Activated naive CD4-positive, alpha-beta T cell treated with anti-CD3 and anti-CD28 coated beads, Interleukin-2, amount 50 U/mL, for 72 hours (primary cell): ENCODE data around the gene CLCN1. TPM values are rescaled to one million over a fixed set of nuclear protein-coding genes. Genes with fewer than 3 reads are reported as not detected.

Experiments used
- ATAC-seq, 2 donors: fragments of 150-1000 bp; cut with Tn5 transposase; 2 replicates each; pipeline ENCODE4 v1.10.0; 2021; ENCODE audit warnings: mild to moderate bottlenecking in 2 of 2, moderate library complexity in 2 of 2
- DNase-seq, 2 donors: peaks; one replicate each; pipeline ENCODE4 v3.0.0; 2021 to 2022; ENCODE audit warnings: low spot score in 2 of 2
- H3K27ac Mint-ChIP-seq, 2 donors: one replicate each; pipeline ENCODE4 v1.8.0; 2022; ENCODE audit warnings: mild to moderate bottlenecking in 2 of 2, mixed read lengths in 2 of 2
- H3K36me3 Mint-ChIP-seq, 2 donors: one replicate each; pipeline ENCODE4 v1.8.0; 2022; ENCODE audit warnings: mixed read lengths in 2 of 2
- H3K9me3 Mint-ChIP-seq, 2 donors: one replicate each; pipeline ENCODE4 v1.8.0; 2022; ENCODE audit warnings: mixed read lengths in 2 of 2
- total RNA-seq, 2 donors: library from RNA; stranded (reverse); gene quantifications; one replicate each; pipeline ENCODE4 v1.2.3, GENCODE V29; 2022

Gene CLCN1
- total RNA-seq, 2 donors from 2014 or later, result 0.12 to 0.16 TPM

DNA sequence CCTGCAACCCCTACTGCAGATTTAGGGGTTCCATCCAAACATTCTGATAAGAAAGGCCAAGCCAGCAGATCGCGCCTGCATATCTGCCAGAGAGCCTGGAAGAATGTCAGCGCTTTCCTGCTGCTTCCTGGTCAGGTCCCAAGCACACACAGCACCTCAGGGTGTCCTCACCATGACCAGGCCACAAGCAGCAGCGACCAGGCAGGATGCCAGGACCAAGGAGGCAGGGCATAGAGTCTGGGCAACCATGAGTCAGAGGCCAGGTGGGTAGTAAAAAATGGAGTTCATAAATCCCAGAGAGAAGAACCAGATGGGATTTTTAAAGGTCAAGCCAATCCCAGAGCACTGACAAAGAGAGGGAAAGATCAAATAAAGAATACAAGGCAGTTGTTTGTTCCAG, 52.1 kb downstream of the CLCN1 start:
- H3K27ac Mint-ChIP-seq, result no peak overlapping the region
- H3K9me3 Mint-ChIP-seq, result peaks cover 0 to 3% of the 10 kb centered on the region in 2 donors
- peak in 1 of 2 donors; percentile 35 for DNase-seq
- no peak for ATAC-seq
- H3K36me3 Mint-ChIP-seq, result peaks cover 0 to 5% of the 10 kb centered on the region in 2 donors

DNA sequence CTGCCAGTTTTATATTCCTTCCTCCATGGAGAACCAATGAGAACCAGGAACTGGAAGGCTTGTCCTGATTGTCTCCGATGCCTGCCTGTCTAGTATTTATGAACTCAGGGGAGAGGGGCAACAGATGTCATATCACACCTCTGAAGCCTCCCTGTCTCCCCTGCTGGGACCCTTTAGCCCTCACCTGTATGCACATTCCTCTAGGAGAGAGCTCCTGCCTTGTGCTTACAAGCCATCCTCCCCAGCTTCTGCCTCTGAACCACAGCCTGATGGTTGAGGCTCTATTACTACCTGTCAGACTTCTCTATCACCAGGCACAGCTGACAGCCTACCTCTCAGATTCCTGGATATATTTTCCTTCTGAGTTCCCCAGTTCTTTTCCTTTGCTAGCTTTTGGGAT, 52.5 kb downstream of the CLCN1 start:
- ATAC-seq (no peak), DNase-seq (no peak)
- Mint-ChIP-seq H3K9me3 (peaks cover 0 to 3% of the 10 kb centered on the region in 2 donors), H3K36me3 (peaks cover 0 to 1% of the 10 kb centered on the region in 2 donors), H3K27ac (no peak overlapping the region)

DNA sequence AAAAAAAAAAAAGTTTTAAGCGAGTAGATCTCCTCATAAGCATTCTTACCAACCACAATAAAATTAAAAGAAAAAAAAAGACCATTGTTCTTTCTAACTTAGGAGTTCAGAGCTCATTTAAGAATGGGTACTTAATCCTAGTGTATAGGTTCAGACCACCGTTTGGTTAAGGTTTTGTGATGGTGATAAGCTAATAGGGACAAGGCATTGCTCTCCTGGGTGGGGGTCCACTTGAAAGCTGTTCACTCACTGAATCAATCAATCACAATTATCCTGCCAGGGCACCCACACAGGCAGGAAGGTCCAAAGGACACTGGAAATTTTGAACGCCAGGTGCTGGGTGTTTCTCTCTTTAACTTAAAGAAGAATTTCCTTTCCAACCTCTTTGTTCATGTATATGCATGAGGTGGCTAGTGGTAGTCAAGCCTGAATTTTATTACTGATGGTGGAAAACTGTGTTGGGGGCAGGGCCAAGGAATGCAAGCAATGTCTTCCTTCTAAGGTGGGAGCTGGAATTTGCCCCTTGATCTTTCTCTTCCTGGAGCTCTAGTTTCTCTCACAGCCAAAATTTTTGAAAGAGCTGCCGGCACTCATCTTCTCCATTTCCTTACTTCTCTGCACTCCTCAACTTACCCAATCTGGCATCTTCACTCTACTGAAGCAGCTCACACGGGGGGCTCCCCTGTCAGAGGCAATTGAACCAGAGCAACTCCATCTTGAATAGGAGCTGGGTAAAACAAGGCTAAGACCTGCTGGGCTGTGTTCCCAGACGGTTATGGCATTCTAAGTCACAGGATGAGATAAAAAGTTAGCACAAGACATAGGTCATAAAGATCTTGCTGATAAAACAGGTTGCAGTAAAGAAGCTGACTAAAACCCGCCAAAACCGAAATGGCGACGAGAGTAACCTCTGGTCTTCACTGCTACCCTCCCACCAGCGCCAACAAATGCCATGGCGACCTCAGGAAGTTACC, 54.1 kb downstream of the CLCN1 start:
- ATAC-seq (no peak), DNase-seq (peak in 1 of 2 donors; percentile 28)
- Mint-ChIP-seq H3K27ac (no peak overlapping the region), H3K36me3 (no peaks in the 10 kb centered on the region), H3K9me3 (peaks cover 0 to 3% of the 10 kb centered on the region in 2 donors)

DNA sequence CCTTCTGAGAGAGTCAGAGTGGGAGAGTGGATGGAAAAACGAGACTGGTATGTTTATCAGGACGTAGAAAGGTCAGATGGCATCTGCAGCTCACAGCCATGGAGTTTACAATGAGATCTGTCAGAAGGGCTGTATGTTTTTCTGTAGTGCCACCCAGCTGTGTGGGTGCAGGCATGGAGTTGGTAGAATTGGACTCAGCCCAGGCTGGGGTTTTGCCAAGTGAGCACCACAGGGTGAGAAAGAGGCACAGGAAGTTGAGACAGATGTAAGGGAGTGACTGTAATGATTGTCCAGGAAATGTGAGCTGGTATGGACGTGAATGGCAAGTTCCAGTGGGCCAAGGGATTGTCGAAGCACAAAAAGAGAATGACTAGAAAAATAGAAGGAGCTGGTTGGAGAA, 56.2 kb downstream of the CLCN1 start:
- ATAC-seq (peak; percentile 80 to 85), DNase-seq (peak; percentile 37 to 67)
- H3K27ac Mint-ChIP-seq, result peak overlapping the region; percentile 12 to 51
- no peaks in the 10 kb centered on the region for H3K36me3 Mint-ChIP-seq
- H3K9me3 Mint-ChIP-seq, result peaks cover 0 to 3% of the 10 kb centered on the region in 2 donors

DNA sequence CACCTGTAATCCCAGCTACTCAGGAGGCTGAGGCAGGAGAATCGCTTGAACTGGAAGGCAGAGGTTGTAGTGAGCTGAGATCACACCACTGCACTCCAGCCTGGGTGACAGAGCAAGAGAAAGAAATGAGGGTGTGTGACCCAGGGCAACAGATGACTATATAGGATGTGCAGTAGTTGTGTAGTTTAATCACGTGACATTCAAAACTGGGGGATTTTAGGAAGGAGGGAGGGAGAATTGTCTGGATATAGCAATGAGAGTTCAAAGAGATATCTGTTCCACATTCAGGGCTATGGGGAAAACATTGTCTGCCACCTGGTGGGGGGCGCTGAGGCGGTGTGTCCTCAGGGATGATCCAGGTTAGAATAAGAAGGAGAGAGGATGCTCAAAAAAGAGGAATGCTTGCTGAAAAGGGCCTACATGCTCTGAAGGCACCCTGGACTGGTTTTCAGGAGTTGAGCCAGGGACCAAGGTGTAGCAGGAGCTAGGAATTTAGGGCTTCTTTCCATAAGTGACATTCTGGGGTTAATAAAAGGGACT, 57.4 kb downstream of the CLCN1 start:
- no peaks in the 10 kb centered on the region for H3K36me3 Mint-ChIP-seq
- H3K27ac Mint-ChIP-seq, result peak overlapping the region in 1 of 2 donors; percentile 11
- DNase-seq, result no peak
- peaks cover 0 to 3% of the 10 kb centered on the region in 2 donors for H3K9me3 Mint-ChIP-seq
- ATAC-seq, result no peak

DNA sequence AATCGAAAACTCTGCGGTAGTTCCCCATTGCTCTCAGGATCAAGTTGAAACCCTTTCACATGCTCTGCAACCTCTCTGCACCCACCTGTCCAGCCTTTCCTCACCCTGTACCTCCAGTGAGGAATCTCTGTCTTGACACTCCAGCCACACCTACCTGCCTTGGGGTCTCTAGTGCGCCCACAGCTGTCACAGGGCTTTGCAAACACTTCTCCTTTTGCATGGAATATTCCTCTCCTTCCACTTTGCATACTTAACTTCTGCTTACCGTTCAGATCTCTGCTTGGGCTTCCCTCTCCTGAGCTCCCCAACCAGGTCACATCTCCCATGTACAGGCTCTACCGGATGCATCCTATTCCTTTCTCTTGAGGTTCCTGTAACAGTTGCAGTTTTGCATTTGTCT, 58.6 kb downstream of the CLCN1 start:
- peaks cover 0 to 3% of the 10 kb centered on the region in 2 donors for H3K9me3 Mint-ChIP-seq
- peaks cover 0 to under 1% of the 10 kb centered on the region in 2 donors for H3K36me3 Mint-ChIP-seq
- ATAC-seq (no peak), DNase-seq (no peak)
- peak overlapping the region; percentile 1 to 45 for H3K27ac Mint-ChIP-seq

DNA sequence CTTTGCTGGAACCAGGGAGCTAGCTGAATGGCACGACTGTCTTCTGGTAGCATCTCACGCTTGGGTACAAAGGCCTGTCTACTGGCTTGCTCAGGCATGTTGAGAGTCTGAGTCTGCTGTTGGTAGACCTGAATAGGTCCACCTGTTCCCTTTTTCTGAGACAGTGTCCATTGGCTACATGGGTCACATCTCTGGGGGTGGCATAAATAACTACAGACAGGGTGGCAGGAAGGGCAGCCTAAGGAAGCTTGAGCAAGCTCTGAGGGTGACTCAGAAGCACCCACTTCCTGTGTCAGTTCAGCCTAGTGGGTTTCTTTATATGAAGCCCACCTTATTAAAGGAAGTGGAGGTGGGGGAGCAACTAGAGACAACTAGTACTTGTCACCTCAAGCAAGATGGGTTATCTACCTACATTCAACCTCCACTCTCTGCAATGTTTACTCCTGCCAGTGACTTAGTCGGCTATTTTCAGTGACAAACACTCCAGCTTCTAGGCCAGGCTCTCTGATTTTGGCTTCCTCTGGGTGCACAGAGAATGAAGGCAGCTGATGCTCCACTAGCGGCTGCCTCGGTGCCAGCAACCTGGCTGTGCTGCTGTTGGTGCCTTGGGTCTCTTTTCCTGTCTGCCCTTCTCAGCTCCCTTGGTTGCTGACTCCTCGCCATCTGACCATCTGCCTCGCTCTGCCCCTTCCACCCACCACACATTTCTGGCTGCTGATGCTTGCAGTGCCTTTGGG, 59.6 kb downstream of the CLCN1 start:
- DNase-seq (no peak), ATAC-seq (peak; percentile 38 to 54)
- H3K27ac Mint-ChIP-seq, result peak overlapping the region; percentile 45 to 69
- H3K9me3 Mint-ChIP-seq, result peaks cover 0 to 3% of the 10 kb centered on the region in 2 donors
- peaks cover 0 to 5% of the 10 kb centered on the region in 2 donors for H3K36me3 Mint-ChIP-seq

DNA sequence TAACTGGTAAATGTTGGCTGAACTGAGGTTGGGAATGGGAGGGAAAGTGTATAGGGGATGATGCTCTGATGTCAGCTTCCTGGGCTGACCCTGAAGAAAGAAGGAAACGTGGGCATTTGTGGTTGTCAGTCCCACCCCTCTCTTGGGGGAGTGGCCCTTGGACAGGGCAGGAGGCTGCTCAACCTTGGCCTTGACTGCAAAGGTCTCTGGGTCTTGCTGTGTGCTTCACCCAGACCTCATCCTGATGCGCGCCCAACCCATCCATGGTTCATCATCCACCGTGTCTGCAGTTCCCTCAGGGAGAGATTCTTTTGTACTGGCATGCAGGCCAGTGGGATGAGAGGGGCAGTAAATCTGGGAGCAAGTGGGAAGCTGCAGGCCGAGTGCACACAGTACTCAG, 60.5 kb downstream of the CLCN1 start:
- H3K27ac Mint-ChIP-seq, result peak overlapping the region in 1 of 2 donors; percentile 45
- ATAC-seq (no peak), DNase-seq (no peak)
- H3K9me3 Mint-ChIP-seq, result peaks cover 0 to 3% of the 10 kb centered on the region in 2 donors
- peaks cover 0 to 5% of the 10 kb centered on the region in 2 donors for H3K36me3 Mint-ChIP-seq

DNA sequence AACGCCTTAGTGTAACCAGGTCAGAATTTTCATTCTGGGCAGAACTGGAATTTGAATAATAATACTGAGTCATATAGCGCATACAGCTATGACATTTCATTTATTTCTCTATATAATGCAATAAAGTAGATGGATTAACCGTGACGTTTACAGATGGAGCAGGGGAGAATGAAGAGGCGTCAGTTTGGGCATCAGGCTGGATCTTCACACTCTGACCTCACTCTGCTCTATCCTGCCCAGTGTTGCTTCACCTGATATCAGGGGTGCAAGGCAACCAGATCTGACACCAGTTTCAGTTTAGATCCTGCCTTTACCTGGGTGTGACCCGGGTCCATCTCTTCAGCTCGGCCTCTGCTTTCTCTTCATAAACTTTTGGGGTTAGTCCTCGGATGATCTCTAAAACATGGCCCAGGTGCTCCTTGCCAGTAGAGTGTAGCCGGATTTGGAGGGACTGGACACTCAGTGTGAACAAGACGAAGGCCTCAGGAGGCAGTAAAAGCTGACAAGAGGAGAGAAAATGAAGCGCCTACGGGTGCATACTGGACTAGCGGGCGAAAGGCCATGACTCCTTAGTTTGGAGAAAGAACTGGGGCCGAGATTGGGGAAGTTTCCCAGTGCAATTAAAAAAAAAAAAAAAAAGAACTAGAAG, 63.8 kb downstream of the CLCN1 start:
- DNase-seq (peak in 1 of 2 donors; percentile 55), ATAC-seq (no peak)
- H3K9me3 Mint-ChIP-seq, result no peaks in the 10 kb centered on the region
- H3K27ac Mint-ChIP-seq, result peak overlapping the region; percentile 90 to 96
- peaks cover 0 to 5% of the 10 kb centered on the region in 2 donors for H3K36me3 Mint-ChIP-seq

DNA sequence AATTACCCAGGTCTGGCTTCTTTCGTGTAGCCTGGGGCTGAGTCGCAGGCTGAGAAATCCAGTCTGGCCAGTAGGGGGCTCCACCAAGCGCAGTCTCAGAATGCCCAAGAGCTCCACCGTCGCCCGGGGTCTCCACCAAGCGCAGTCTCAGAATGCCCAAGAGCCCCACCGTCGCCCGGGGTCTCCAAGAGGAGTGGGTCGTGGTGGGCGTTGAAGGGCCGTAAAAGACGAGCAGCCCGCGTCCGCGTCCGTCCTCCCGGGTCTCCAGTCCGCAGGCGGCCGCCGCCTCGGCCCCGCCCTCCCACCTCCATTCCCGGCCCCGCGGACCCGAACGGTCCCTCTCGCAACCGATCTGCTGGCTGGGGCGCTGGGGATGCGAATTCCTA, 64.3 kb downstream of the CLCN1 start:
- no peaks in the 10 kb centered on the region for H3K9me3 Mint-ChIP-seq
- peaks cover 0 to 5% of the 10 kb centered on the region in 2 donors for H3K36me3 Mint-ChIP-seq
- H3K27ac Mint-ChIP-seq, result peak overlapping the region; percentile 90 to 96
- DNase-seq, result peak; percentile 81 to 91
- peak; percentile 52 to 58 for ATAC-seq

DNA sequence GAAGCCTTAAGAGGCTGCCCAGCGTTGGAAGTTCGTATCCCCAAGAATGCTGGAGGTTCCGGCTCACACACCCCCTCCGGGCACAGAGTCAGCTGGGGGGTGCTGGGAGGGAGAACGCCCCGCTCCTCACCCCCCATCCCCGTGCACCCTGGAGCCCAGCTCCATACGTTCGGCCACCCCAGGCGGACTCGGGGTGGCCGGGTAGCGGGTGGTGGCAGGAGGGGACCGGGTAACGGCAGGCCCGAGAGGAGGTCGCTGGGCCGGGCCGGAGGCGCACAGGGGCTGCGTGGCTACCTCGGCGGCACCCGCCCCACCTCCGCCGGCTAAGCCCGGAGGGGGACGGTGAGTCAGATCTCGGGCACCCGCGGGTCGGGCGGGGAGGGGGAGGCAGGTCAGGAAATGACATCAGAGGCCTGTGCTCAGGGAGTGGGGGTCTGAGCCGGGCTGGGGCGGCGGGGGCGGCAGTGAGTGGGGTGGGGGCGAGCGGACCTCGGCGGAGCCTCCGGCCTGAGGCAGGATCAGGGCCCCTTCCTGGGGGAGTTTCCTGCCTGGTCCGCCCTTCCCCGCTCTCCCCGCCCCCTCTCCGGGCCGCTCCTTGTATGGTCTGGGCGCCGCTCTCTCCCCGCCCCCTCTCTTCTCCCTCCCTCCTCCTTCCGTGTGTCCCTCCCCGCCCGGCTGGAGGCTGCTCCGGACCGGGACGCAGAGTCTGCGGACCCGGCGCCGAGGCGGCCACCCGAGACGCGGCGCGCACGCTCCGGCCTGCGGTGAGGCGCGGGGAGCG, 64.9 kb downstream of the CLCN1 start, which contains the start of gene ZYX:
ZYX (plus strand) TSS at position 700 of the 781 bp plus-strand sequence. CDS start 227 bp downstream, outside the sequence.
- H3K9me3 Mint-ChIP-seq, result no peaks in the 10 kb centered on the region
- peak within 1 kb of the TSS; percentile 90 to 96 for H3K27ac Mint-ChIP-seq
- peaks cover 0 to 5% of the 10 kb centered on the region in 2 donors for H3K36me3 Mint-ChIP-seq
- DNase-seq, result peak; percentile 84 to 91
- ATAC-seq, result peak; percentile 85 to 88

DNA sequence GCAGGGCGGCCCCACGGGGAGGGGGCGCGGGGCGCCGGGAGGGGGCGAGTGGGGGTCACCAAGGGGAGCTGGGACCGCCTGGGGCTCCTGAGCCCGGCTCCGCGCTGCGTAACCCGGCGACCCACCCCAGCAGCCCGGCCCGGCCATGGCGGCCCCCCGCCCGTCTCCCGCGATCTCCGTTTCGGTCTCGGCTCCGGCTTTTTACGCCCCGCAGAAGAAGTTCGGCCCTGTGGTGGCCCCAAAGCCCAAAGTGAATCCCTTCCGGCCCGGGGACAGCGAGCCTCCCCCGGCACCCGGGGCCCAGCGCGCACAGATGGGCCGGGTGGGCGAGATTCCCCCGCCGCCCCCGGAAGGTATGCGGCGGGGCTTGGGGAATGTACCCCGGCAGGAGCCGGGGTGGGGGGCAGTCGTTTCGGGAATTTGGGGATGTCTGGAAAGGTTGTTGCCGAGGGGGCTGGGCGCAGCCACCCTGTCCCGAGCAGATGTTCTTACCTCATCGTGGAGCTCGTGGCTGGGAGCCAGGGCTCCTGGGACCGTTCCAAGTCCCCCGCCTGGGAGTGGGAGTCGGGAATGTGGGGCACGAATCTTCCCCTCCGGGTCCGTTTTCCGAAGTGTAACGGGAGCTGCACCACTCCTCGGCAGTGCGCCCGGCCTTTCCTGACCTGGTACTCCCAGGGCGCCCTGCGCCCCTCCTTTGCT, 65.7 kb downstream of the CLCN1 start:
- DNase-seq (peak; percentile 29 to 55), ATAC-seq (peak in 1 of 2 donors; percentile 11)
- H3K36me3 Mint-ChIP-seq, result peaks cover 0 to 5% of the 10 kb centered on the region in 2 donors
- H3K27ac Mint-ChIP-seq, result no peak overlapping the region
- H3K9me3 Mint-ChIP-seq, result no peaks in the 10 kb centered on the region

DNA sequence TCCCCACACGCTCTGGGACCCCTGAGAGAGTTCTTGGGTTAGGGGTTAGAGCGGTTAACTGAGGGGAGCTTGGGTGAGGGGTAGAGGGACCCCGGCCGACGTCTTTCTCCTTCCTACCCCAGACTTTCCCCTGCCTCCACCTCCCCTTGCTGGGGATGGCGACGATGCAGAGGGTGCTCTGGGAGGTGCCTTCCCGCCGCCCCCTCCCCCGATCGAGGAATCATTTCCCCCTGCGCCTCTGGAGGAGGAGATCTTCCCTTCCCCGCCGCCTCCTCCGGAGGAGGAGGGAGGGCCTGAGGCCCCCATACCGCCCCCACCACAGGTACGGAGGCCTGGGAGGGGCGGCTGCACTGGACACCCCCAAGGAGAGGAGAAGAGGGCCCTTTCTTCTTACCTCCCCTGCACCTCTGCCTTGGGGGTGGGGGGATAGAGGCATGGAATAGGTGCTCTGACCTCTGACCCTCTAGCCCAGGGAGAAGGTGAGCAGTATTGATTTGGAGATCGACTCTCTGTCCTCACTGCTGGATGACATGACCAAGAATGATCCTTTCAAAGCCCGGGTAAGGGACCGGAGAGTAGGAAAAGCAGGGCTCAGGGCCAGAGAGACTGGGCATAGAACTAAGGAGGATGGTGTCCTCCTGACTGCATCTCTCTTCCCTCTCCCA, 66.3 kb downstream of the CLCN1 start:
- H3K9me3 Mint-ChIP-seq, result no peaks in the 10 kb centered on the region
- ATAC-seq (no peak), DNase-seq (peak in 1 of 2 donors; percentile 44)
- no peak overlapping the region for H3K27ac Mint-ChIP-seq
- H3K36me3 Mint-ChIP-seq, result peaks cover 0 to 5% of the 10 kb centered on the region in 2 donors

DNA sequence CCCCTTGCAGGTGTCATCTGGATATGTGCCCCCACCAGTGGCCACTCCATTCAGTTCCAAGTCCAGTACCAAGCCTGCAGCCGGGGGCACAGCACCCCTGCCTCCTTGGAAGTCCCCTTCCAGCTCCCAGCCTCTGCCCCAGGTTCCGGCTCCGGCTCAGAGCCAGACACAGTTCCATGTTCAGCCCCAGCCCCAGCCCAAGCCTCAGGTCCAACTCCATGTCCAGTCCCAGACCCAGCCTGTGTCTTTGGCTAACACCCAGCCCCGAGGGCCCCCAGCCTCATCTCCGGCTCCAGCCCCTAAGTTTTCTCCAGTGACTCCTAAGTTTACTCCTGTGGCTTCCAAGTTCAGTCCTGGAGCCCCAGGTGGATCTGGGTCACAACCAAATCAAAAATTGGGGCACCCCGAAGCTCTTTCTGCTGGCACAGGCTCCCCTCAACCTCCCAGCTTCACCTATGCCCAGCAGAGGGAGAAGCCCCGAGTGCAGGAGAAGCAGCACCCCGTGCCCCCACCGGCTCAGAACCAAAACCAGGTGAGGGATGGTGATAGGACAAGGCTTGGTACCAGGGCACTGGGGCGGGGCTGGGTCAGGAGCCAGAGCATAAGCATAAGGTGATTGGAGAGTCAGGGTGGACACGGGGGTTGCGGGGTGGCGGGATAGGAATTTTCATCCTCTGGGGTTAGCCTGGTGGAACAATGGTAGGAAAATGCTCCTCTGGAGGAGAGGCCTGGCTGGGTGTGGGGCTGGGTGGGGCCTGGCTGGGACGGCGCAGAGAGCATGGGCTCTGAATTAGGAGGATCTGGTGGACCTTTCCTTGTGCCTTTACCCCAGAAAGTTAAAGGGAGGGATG, 67.1 kb downstream of the CLCN1 start:
- Mint-ChIP-seq H3K27ac (no peak overlapping the region), H3K9me3 (no peaks in the 10 kb centered on the region), H3K36me3 (peaks cover 0 to 5% of the 10 kb centered on the region in 2 donors)
- DNase-seq (peak in 1 of 2 donors; percentile 57), ATAC-seq (no peak)
